Measurements from ENCODE around the gene DMPK. TPM values are rescaled to one million over a fixed set of nuclear protein-coding genes. Genes with fewer than 3 reads are reported as not detected.
A peak's percentile ranks its signal among the peaks of the same experiment; 100 is the strongest.

The DMPK gene
- polyA plus RNA-seq, 1 of the 3 experiments (the other 2 are of a cell fraction): 92.2 TPM

- Histone ChIP-seq H3K79me2 (ENCODE audit: insufficient read depth) (no peaks in the 10 kb centered on the region), H3K27ac (ENCODE audit: low read depth in 2 of 2, low read length in 1 of 2) (no peak overlapping the region), H4K20me1 (ENCODE audit: insufficient read depth) (peaks cover 12% of the 10 kb centered on the region; the same call in 1 of the 2 replicates), H3K4me2 (no peak overlapping the region), H3K9ac (no peak overlapping the region), H3K4me3 (ENCODE audit: low read depth in 2 of 2, low read length in 1 of 2) (no peak overlapping the region), H3K9me2 (no peaks in the 10 kb centered on the region), H3K27me3 (ENCODE audit: insufficient read depth) (no peaks in the 10 kb centered on the region), H3F3A (replicated peaks; ENCODE audit: insufficient read depth) (peaks cover 58% of the 10 kb centered on the region), H3K36me3 (replicated peaks in 1 of 2; ENCODE audit: control insufficient read depth in 1 of 2, insufficient read depth in 2 of 2, low read length in 1 of 2) (peaks cover 18 to 44% of the 10 kb centered on the region in 2 experiments), H3K9me3 (no peaks in the 10 kb centered on the region), H3K4me1 (ENCODE audit: control insufficient read depth in 1 of 2, insufficient read depth in 2 of 2, low read depth in 1 of 2, low read length in 1 of 2) (peaks cover 8 to 13% of the 10 kb centered on the region in 2 experiments; a peak in 3 of 4 replicates), H2AFZ (ENCODE audit: low read depth) (no peak overlapping the region)
- no peak for DNase-seq
- ChIA-PET CTCF (interaction anchor here (1.0 to 5.9 kb wide), 8 partner anchors 9 to 304 kb away, joined by 3 to 100 read pairs (median 3); partner anchors contain the start of genes DMPK and IRF2BP1), POLR2A (no interaction called here)
- WGBS (ENCODE audit: low lambda C conversion rate): 76% methylated on average over 2 of the region's 2 CpGs
- no peak for TF ChIP-seq PBX3 (IDR thresholded peaks at IDR 0.05)
- no peak for TF ChIP-seq TCF12 (IDR thresholded peaks at IDR 0.05)
- peak; percentile 83; the same call in 1 of the 2 replicates for TF ChIP-seq RCOR1 (IDR thresholded peaks at IDR 0.05; ENCODE audit: low read length)
- TF ChIP-seq MAX (IDR thresholded peaks at IDR 0.05; ENCODE audit: low read depth): no peak
- no peak for TF ChIP-seq RFX5 (IDR thresholded peaks at IDR 0.05; ENCODE audit: low read length)
- TF ChIP-seq FOSL2 (IDR thresholded peaks at IDR 0.05; ENCODE audit: borderline replicate concordance, low read depth): no peak
- TF ChIP-seq GATA2 (CRISPR knock-in tag; IDR thresholded peaks at IDR 0.05): peak; percentile 66
- TF ChIP-seq FOXJ3 (CRISPR knock-in tag; IDR thresholded peaks at IDR 0.05): no peak
- TF ChIP-seq EZH2phosphoT487 (IDR thresholded peaks at IDR 0.05; ENCODE audit: borderline replicate concordance, low read depth): no peak
- TF ChIP-seq EP300 (IDR thresholded peaks at IDR 0.05; ENCODE audit: borderline replicate concordance in 1 of 2, low read depth in 1 of 2, low read length in 1 of 2): 0 out of 4 replicates have a peak, but pooled peaks of 1 of the 2 experiments have one; percentile 19
- no peak for TF ChIP-seq USF1 (IDR thresholded peaks at IDR 0.05; ENCODE audit: borderline replicate concordance, low read depth)
- TF ChIP-seq GABPA (IDR thresholded peaks at IDR 0.05; ENCODE audit: low read depth): no peak
- no peak for TF ChIP-seq REST (IDR thresholded peaks at IDR 0.05; ENCODE audit: low read depth, low read length)
- TF ChIP-seq TAF1 (IDR thresholded peaks at IDR 0.05; ENCODE audit: borderline replicate concordance, low read depth, low read length): no peak
- TF ChIP-seq RAD21 (IDR thresholded peaks at IDR 0.05; ENCODE audit: low read length): no peak
- no peak for TF ChIP-seq NFIC (IDR thresholded peaks at IDR 0.05; ENCODE audit: borderline replicate concordance)
- no peak for TF ChIP-seq CTCF (IDR thresholded peaks at IDR 0.05)
- TF ChIP-seq TEAD4 (IDR thresholded peaks at IDR 0.05; ENCODE audit: borderline replicate concordance, insufficient read depth): no peak
- no peak for TF ChIP-seq USF2 (IDR thresholded peaks at IDR 0.05; ENCODE audit: borderline replicate concordance, low read depth, low read length)
- no peak for TF ChIP-seq FOXM1 (IDR thresholded peaks at IDR 0.05; ENCODE audit: low read depth)
- no peak for TF ChIP-seq SMC3 (IDR thresholded peaks at IDR 0.05; ENCODE audit: low read depth, low read length)
- no peak for TF ChIP-seq POLR2AphosphoS5 (IDR thresholded peaks at IDR 0.05; ENCODE audit: low read depth, low read length)
- TF ChIP-seq NRF1 (IDR thresholded peaks at IDR 0.05; ENCODE audit: low read depth, low read length): no peak
- no peak for TF ChIP-seq JUND (IDR thresholded peaks at IDR 0.05)
- no peak for TF ChIP-seq CHD2 (IDR thresholded peaks at IDR 0.05; ENCODE audit: low read length, partially characterized antibody)
- peak; percentile 33; the same call in 1 of the 2 replicates for TF ChIP-seq MXI1 (IDR thresholded peaks at IDR 0.05; ENCODE audit: low read depth, low read length)
- no peak for TF ChIP-seq ELF1 (IDR thresholded peaks at IDR 0.05)
Observed at GRCh38 chr19:45773384-45773783, 8.9 kb downstream of the DMPK start.
